Astrocyte of the spinal cord (primary cell): ENCODE results near the gene RNF148.

Experiments used
- DNase-seq: peaks from one replicate; pipeline ENCODE4 v3.0.0; 2011; ENCODE audit warnings: low read depth, low spot score
- H3K4me3 ChIP-seq: 2 replicates; pipeline ENCODE4 v1.5.1; 2011; ENCODE audit warnings: low read depth, mild to moderate bottlenecking, low read length, moderate library complexity
- CTCF ChIP-seq: IDR thresholded peaks from 2 replicates; pipeline ENCODE4 v1.5.1; 2012; ENCODE audit warnings: low read depth, mild to moderate bottlenecking, low read length, inconsistent platforms
- in situ Hi-C: cut with HindIII; loops from 2 replicates; pipeline ENCODE4 v1.10.0; 2017; ENCODE audit warnings: low sequenced_read_pairs

RNF148 gene

GRCh38 chr7:122715183-122715582, 12.5 kb upstream of the RNF148 start:
- in situ Hi-C loops = no loop called here
- TF ChIP-seq CTCF = no peak
- H3K4me3 ChIP-seq = no peak overlapping the region
- DNase-seq = no peak

DNA sequence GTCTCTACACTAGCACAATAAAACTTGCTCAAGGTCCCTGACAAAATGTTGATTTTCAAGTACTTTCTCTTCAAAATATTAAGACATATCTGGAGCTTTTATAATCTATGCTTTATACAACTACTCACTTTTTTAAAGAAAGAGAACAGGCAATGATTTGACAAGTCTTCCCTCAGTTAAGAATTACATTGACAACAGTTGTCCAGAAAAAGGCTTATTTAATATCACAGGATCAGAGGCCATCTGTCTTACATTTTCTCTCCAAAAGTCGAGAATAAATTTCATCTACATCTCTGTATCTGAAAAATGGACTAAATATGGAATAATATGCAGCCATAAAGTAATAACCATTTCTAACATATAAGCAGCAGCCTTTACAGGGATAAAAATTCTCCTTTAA, 8.2 kb upstream of the RNF148 start:
- H3K4me3 ChIP-seq = no peak overlapping the region
- no peak for TF ChIP-seq CTCF
- in situ Hi-C loops = no loop called here
- no peak for DNase-seq

GRCh38 chr7:122709930-122710646, 7.4 kb upstream of the RNF148 start:
- TF ChIP-seq CTCF = no peak
- in situ Hi-C loops = no loop called here
- no peak for DNase-seq
- no peak overlapping the region for H3K4me3 ChIP-seq

DNA sequence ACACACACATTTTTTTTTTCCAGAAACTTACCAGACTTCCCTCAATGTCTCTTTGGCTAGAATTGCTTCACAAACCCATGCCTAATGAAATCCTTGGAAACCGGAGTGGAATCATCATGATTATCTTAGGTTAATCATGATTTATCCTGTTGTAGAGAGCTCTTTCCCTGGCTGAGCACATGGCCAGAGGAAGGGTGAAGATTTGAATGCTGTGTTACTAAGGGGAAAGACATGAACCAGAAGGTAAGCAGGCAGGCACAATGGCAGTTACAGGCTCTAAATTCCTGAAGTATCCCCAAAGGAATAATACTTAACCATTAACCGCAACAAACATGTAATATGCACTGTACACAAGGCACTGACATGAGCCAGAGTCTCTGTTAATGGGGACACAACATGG, 4.1 kb upstream of the RNF148 start:
- no peak for DNase-seq
- in situ Hi-C loops = no loop called here
- TF ChIP-seq CTCF = no peak
- H3K4me3 ChIP-seq = no peak overlapping the region

GRCh38 chr7:122699017-122699416, 3.7 kb downstream of the RNF148 start, which contains the start of gene RNF133:
TSS of gene RNF133 (minus strand) at chr7:122699117. CDS start at chr7:122698918, 199 bp downstream.
- DNase-seq = no peak
- H3K4me3 ChIP-seq = no peak within 1 kb of the TSS
- in situ Hi-C loops = no loop called here
- TF ChIP-seq CTCF = no peak

DNA sequence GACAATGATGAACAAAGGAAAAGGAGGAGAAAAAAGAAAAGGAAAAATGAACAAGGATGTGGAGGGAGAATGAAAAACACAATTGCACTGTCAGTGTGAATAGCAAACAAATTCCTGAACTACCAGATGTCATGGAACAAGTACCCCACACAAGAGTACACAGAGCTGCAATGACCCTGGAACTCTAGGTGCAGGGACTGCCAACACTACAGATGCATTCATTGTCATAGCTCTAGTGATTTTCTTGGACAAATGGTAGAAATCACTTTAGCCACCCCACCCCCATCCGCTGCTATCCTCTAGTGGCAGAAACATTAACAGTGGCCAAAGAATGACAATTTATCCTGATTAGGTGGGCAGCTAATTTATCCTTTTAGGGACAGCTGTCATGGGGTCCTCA, 6.9 kb downstream of the RNF148 start:
- H3K4me3 ChIP-seq = no peak overlapping the region
- DNase-seq = no peak
- in situ Hi-C loops = no loop called here
- no peak for TF ChIP-seq CTCF
